Stimulated activated effector memory CD8-positive, alpha-beta T cell treated with anti-CD3 and anti-CD28 coated beads, Interleukin-12 subunit alpha, Interleukin-12 subunit beta, amount 100 ng/mL, for 72 hours (primary cell): ENCODE measurements around the gene OR2J1.
"Not testable (repeated sequence)": the region's sequence is repeated elsewhere in the genome, so short reads cannot be mapped to it uniquely, and the experiment has no call there.

Experiments
- ATAC-seq: fragments of 150-1000 bp; cut with Tn5 transposase; 2 replicates; pipeline ENCODE4 v1.10.0; 2021
- DNase-seq, 2 donors: peaks; one replicate each; pipeline ENCODE4 v3.0.0; 2021 to 2022; ENCODE audit warnings: low spot score in 2 of 2
- H3K27ac Mint-ChIP-seq: one replicate; pipeline ENCODE4 v1.8.0; 2022; ENCODE audit warnings: mild to moderate bottlenecking, mixed read lengths
- H3K36me3 Mint-ChIP-seq: one replicate; pipeline ENCODE4 v1.8.0; 2022; ENCODE audit warnings: mild to moderate bottlenecking, mixed read lengths
- H3K4me1 Mint-ChIP-seq: one replicate; pipeline ENCODE4 v1.8.0; 2022; ENCODE audit warnings: mixed read lengths
- H3K4me3 Mint-ChIP-seq: one replicate; pipeline ENCODE4 v1.8.0; 2022; ENCODE audit warnings: mild to moderate bottlenecking, mixed read lengths
- H3K9me3 Mint-ChIP-seq: one replicate; pipeline ENCODE4 v1.8.0; 2022; ENCODE audit warnings: mixed read lengths

Gene OR2J1

DNA sequence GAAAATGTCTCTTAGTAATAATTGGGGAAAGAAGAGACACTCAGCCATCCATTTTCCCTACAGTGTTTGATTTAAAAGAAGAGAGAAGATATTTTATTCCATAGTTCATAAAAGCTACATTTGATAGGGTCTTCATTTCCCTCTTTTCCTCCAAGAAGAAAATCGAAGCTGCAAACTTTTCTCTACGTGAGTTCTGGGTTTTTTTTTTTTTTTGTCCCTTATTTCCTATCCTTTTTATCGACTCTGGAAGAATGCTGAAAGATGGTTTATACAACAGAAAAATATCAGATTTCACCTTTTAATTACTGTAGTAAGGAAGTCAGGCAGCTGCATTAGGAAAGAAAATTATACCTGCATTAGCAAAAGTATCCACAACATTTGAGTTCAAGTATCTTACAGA is at the start of gene OR2J1:
Gene OR2J1 (plus strand): TSS at position 301 of the 400 bp plus-strand sequence. CDS start 1,453 bp downstream, outside the sequence.
- no peak for DNase-seq
- Mint-ChIP-seq H3K9me3 (no peaks in the 10 kb centered on the region), H3K27ac (no peak within 1 kb of the TSS), H3K4me1 (no peaks in the 10 kb centered on the region), H3K36me3 (no peaks in the 10 kb centered on the region), H3K4me3 (no peak within 1 kb of the TSS)
- ATAC-seq: no peak

DNA sequence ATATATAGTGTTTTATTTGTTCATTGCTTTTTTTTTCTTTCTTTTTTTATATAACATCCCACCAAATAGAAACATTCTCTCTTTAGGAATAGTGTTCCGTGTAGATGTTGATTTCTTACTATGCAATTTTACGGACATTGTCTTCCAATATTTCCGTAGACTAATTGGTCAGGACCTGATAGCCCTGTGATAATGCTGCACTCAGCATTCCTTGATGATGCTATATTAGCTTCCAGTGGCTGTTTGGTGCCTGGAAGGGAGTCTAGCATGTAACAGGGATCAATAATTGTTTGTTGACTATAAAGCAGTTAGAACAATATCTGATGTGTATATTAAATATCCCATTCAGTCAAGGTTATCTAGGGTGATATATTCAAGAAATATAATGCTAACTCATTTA is 47.6 kb upstream of the OR2J1 start:
- DNase-seq: no peak
- Mint-ChIP-seq H3K4me1 (no peaks in the 10 kb centered on the region), H3K27ac (no peak overlapping the region), H3K9me3 (no peaks in the 10 kb centered on the region), H3K36me3 (no peaks in the 10 kb centered on the region), H3K4me3 (no peak overlapping the region)
- ATAC-seq: no peak

DNA sequence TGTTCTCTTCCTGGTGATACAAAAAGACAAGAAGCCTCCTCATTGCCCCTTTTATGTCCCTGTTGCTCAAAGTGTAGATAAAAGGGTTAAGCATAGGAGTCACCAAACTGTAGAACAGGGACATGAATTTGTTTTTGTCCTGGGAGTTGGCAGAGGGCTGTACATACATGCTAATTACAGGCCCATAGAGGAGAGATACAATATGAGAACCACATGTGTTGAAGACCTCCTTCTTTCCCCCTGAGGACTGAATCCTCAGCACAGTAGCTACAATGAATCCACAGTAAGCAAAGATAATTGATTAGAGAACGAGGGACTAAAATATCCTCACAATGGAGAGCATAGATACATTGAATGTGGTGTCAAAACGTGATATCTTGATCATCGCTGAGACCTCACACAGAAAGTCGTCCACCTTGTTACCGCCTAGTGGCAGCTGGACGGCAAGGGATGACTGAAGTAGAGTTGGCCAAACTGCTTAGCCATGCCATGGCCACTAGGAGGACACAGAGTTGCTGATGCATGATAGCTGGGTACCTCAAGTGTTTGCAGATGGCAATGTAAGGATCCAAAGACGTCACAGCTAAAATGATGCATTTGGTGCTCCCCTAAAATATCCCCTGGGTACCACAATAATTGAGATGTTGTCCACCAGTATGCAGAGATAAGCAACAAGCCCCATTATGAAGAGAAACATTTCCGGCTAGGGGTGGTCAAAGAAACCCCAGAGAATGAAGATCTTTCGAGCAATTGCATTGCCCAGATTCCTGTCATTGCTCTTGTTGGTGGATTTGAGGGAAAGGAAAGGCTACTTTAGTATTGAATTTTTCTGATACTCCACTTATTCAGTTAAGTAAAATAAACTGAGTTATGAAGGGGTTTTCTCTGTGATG is 27.2 kb upstream of the OR2J1 start:
- DNase-seq (no peak), ATAC-seq (peak; percentile 51)
- Mint-ChIP-seq H3K9me3 (no peaks in the 10 kb centered on the region), H3K4me1 (no peaks in the 10 kb centered on the region), H3K27ac (no peak overlapping the region), H3K4me3 (no peak overlapping the region), H3K36me3 (no peaks in the 10 kb centered on the region)

DNA sequence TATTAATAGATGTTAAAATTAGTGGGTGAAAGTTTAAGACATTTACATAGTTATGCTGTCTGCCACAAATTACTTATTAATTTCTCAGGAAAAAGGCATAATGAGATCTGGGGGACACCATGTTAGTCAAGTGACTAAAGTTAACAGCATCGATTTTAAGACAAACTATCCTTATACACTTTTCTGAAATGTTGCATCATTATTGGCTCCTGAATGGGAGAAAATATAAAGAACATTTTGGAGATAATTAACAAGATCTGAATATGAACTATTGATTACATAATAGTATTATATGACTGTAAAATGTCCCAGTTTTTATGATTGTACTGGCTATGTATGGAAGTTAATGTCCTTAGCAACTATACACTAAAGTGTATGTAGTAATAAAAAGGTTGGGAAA is 20.1 kb upstream of the OR2J1 start:
- Mint-ChIP-seq H3K36me3 (no peaks in the 10 kb centered on the region), H3K4me1 (no peaks in the 10 kb centered on the region), H3K9me3 (no peaks in the 10 kb centered on the region), H3K27ac (no peak overlapping the region), H3K4me3 (no peak overlapping the region)
- no peak for DNase-seq
- ATAC-seq: no peak

DNA sequence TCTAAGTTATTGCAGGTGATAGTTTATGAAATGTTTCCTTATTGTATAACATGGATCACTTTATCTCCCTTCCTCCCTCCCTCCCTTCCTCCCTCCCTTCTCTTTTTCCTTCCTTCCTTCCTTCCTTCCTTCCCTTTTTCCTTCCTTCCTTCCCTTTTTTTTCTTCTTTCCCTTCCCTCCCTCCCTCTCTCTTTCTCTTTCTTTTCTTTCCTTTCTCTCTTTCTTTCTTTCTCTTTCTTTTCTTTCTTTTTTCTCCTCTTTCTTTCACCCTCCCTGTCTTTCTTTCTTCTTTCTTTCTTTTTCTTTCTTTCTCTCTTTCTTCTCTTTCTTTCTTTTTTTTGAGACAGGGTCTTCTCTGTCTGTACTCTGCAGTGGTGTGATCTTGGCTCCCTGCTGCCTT is 18.0 kb upstream of the OR2J1 start:
- H3K9me3 Mint-ChIP-seq: no peaks in the 10 kb centered on the region
- H3K4me3 Mint-ChIP-seq: no peak overlapping the region
- no peaks in the 10 kb centered on the region for H3K4me1 Mint-ChIP-seq
- H3K36me3 Mint-ChIP-seq: no peaks in the 10 kb centered on the region
- no peak overlapping the region for H3K27ac Mint-ChIP-seq
- ATAC-seq (no peak), DNase-seq (no peak)

DNA sequence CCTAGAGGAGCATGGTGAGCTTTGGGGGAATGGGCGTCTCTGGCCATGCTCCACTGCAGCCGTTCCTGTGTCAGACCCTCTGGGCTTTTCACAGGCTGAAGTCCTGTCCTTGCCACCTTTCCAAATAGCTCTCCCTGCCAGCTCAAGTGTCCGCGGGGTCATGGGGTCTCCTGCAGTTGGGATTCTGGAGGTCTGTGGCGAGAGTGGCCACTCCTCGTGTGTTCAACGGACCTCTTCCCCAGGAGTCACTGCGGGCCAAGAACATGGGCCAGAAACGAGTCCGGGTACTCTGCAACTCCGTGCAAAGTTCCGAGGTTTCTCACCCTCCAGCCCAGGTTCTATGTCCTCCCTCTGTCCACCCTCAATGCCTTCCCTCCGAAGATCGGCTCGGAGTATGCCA is 16.8 kb upstream of the OR2J1 start:
- no peak overlapping the region for H3K4me3 Mint-ChIP-seq
- no peaks in the 10 kb centered on the region for H3K4me1 Mint-ChIP-seq
- ATAC-seq: no peak
- no peaks in the 10 kb centered on the region for H3K9me3 Mint-ChIP-seq
- no peaks in the 10 kb centered on the region for H3K36me3 Mint-ChIP-seq
- H3K27ac Mint-ChIP-seq: no peak overlapping the region
- no peak for DNase-seq

DNA sequence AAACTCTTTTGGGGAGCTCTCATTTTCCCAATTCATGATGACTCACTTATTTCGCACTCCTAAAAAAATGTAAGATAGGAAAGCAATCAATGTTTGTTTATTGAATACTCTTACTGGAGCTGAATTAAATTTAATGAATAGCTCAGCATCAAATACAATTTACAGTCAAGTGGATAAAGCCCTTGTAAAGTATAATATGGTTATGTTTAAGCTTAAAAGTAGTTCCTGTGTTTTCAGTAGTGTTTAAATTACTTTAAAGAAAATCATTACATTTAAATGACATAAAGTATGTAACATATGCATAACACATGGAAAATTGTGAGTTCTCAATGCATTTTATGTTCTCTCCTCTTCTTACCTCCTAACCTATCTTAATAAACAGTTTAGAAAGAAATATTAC is 12.1 kb upstream of the OR2J1 start, which contains the start of gene OR2B3:
Gene OR2B3 (minus strand): TSS at position 101 of the 400 bp plus-strand sequence. CDS start 65 bp downstream, at position 36.
- no peaks in the 10 kb centered on the region for H3K4me1 Mint-ChIP-seq
- no peak for DNase-seq
- no peak within 1 kb of the TSS for H3K27ac Mint-ChIP-seq
- H3K4me3 Mint-ChIP-seq: no peak within 1 kb of the TSS
- H3K36me3 Mint-ChIP-seq: no peaks in the 10 kb centered on the region
- no peak for ATAC-seq
- H3K9me3 Mint-ChIP-seq: no peaks in the 10 kb centered on the region

DNA sequence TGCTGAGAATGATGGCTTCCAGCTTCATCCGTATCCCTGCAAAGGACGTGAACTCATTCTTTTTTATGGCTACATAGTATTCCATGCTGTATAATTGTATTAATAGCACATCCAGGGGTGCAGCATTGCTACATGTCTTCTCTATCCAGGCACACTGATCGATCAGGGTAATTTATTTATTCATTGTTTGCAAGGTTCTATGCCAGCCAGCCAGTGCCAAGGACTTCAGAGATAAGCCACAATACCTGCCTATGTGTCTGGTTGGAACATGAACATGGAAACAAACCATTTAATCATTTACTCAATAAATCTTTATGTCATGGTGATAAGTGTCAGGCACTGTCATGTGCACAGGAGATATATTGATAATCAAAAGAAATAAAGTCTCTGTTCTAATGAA is 6.3 kb upstream of the OR2J1 start:
- no peaks in the 10 kb centered on the region for H3K4me1 Mint-ChIP-seq
- H3K9me3 Mint-ChIP-seq: no peaks in the 10 kb centered on the region
- DNase-seq (no peak), ATAC-seq (no peak)
- no peaks in the 10 kb centered on the region for H3K36me3 Mint-ChIP-seq
- H3K27ac Mint-ChIP-seq: no peak overlapping the region
- no peak overlapping the region for H3K4me3 Mint-ChIP-seq

DNA sequence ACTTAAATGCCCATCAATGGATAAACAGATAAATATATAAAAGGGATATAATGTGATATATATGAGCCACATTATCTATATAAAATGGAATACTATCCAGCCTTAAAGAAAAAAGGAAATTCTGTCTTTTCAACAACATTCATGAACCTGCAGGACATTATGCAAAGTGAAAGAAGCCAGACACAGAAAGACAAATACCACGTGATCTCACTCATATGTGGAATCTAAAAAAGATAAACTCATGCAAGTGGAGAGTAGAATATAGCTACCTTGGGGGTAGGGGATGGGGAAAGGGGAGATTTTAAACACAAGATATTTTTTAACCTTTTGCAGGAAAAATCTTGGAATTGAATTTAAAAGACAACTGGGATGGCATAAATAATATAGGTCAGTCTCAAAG is 1.5 kb upstream of the OR2J1 start:
- no peaks in the 10 kb centered on the region for H3K4me1 Mint-ChIP-seq
- no peaks in the 10 kb centered on the region for H3K36me3 Mint-ChIP-seq
- H3K4me3 Mint-ChIP-seq: no peak overlapping the region

DNA sequence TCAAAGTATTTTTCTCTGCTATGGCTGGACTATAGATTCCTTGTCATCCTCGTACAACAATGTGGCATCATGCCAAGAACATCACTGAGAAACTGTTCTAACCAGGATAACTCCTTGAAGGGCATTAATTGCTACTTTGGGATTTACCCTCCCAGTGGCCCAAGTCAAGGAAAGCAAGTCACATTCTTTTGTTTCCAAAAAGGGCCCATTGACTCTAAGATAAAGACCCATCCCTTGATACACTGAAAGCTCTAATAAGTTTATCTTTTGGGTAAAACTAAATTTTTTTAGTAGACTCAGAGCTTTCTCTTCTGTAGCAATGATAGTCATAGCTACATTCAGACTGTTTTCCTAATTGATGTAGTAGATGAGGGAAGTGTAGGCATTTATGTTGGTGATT is 8.5 kb downstream of the OR2J1 start, which contains the start of gene OR2J3:
Gene OR2J3 (plus strand): TSS at position 301 of the 400 bp plus-strand sequence. CDS start 3,833 bp downstream, outside the sequence.
- H3K4me1 Mint-ChIP-seq: no peaks in the 10 kb centered on the region

More for the DNA sequence above, 1.5 kb upstream of the OR2J1 start:
- ATAC-seq (no peak), DNase-seq (no peak)
- H3K9me3 Mint-ChIP-seq: no peaks in the 10 kb centered on the region
- H3K27ac Mint-ChIP-seq: no peak overlapping the region

DNA sequence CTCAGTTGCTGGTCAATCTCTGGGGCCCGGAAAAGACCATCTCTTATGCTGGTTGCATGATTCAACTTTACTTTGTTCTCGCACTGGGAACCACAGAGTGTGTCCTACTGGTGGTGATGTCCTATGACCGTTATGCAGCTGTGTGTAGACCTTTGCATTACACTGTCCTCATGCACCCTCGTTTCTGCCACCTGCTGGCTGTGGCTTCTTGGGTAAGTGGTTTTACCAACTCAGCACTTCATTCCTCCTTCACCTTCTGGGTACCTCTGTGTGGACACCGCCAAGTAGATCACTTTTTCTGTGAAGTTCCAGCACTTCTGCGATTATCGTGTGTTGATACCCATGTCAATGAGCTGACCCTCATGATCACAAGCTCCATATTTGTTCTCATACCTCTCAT is 12.8 kb downstream of the OR2J1 start:
- no peak for DNase-seq
- ATAC-seq: peak; percentile 19
- H3K4me3 Mint-ChIP-seq: no peak overlapping the region
- no peaks in the 10 kb centered on the region for H3K4me1 Mint-ChIP-seq
- no peaks in the 10 kb centered on the region for H3K36me3 Mint-ChIP-seq
- no peaks in the 10 kb centered on the region for H3K9me3 Mint-ChIP-seq
- no peak overlapping the region for H3K27ac Mint-ChIP-seq

More for the DNA sequence above, 8.5 kb downstream of the OR2J1 start, which contains the start of gene OR2J3:
- ATAC-seq: no peak
- H3K36me3 Mint-ChIP-seq: no peaks in the 10 kb centered on the region
- DNase-seq: no peak
- H3K27ac Mint-ChIP-seq: no peak within 1 kb of the TSS
- H3K9me3 Mint-ChIP-seq: no peaks in the 10 kb centered on the region
- H3K4me3 Mint-ChIP-seq: no peak within 1 kb of the TSS

DNA sequence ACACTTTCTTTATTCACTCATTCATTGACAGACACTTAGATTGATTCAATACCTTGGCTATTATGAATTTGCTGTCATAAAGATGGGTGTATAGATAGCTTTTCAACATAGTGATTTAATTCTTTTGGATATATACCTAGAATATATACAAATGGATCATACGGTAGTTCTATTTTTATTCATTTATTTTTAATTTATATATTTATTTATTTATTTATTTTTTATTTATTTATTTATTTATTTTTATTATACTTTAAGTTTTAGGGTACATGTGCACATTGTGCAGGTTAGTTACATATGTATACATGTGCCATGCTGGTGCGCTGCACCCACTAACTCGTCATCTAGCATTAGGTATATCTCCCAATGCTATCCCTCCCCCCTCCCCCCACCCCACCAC is 15.7 kb downstream of the OR2J1 start:
- not testable (repeated sequence) for H3K36me3 Mint-ChIP-seq, H3K4me1 Mint-ChIP-seq, H3K9me3 Mint-ChIP-seq, H3K4me3 Mint-ChIP-seq, ATAC-seq, DNase-seq, H3K27ac Mint-ChIP-seq

DNA sequence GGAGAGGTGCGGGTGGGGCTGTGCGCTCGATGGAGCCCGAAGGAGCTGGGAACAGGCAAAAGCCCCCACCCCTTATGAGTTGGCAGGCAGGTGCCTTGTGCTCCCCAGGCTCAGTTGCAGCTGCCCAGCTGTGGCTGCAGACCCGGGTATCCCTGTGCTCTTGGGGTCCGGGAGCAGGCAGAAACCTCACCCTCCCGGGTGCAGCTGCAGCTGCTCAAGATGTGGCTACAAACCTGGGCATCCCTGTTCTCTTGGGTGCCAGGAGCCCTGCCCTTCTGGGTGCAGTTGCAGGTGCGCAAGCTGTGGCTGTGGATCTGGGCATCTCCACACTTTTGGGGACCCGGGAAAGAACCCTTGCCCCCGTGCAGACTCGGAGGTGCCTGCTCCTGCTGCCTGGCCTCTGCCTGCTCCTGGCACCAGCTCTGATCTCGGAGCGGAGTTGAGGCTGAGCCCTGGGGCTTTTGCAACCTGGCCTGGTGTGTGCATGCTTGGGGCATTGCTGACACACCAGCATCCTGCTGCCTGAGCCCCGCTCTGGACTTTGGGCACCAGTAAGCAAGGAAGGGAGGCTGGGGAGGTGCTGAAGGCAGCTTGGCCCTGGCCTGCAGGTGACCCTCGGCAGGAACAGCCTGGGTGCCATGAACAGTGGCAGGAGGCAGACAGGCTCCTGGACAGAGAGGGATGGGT is 30.2 kb downstream of the OR2J1 start:
- Mint-ChIP-seq H3K4me1 (no peaks in the 10 kb centered on the region), H3K36me3 (no peaks in the 10 kb centered on the region), H3K27ac (no peak overlapping the region), H3K9me3 (no peaks in the 10 kb centered on the region), H3K4me3 (no peak overlapping the region)
- no peak for DNase-seq
- peak; percentile 28 for ATAC-seq

DNA sequence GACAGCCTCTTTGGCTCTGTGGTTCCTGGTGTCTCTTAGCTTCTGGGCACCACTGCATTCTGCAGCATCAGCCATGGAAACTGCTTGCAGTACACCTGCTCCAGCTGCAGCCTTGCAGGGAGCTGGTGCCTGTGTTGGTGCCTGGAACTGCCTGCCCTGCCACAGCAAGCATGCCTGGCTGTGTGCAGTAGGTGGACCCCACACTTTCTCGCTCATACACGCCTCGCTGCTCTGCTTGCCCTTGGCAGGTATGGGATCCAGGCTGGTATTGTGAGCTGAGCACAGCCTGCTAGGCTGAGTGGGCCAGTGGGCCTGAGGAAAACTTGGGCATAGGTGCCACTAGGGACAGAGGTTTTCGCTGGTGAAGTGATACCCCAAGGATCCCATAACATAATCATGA is 31.4 kb downstream of the OR2J1 start:
- H3K4me3 Mint-ChIP-seq: no peak overlapping the region
- H3K27ac Mint-ChIP-seq: no peak overlapping the region
- no peaks in the 10 kb centered on the region for H3K9me3 Mint-ChIP-seq
- no peaks in the 10 kb centered on the region for H3K4me1 Mint-ChIP-seq
- peak; percentile 31 for ATAC-seq
- no peaks in the 10 kb centered on the region for H3K36me3 Mint-ChIP-seq
- no peak for DNase-seq

DNA sequence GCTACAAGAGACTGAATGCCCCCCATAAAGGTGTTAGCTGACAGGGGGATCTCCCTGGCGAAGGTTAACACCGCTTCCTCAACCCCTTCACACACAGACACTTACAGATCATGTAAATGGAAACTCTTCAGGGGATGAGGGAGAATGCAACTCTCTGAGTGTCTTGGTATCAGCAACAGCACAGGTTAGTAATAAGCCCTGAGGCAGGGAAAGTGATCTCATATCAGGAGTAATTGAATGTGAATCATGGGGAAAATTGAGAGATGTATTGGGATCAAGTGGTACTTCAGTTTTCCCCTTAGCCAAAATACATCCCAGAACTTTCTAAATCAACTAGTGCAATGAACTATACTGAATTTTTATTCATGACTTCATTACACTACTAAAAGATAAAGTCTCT is 32.4 kb downstream of the OR2J1 start:
- Mint-ChIP-seq H3K36me3 (no peaks in the 10 kb centered on the region), H3K27ac (no peak overlapping the region), H3K9me3 (no peaks in the 10 kb centered on the region), H3K4me1 (no peaks in the 10 kb centered on the region), H3K4me3 (no peak overlapping the region)
- DNase-seq (no peak), ATAC-seq (no peak)

DNA sequence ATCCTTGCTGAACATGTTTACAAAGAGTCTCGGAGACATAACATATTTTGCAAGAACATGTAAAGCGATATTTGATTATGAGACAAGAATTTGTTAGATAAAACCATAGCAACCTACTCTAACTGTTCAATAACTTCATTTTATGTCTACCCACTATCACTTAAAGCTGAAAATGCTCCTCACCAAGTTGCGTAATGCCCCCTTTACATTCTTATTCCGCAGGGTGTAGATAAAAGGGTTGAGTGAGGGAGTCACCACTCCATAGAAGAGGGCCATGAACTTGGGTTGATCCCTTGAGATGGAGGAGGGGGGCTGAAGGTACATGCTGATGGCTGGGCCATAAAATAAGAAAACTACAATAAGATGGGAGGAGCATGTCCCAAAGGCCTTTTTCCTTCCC is 38.4 kb downstream of the OR2J1 start:
- Mint-ChIP-seq H3K4me1 (no peaks in the 10 kb centered on the region), H3K27ac (no peak overlapping the region), H3K36me3 (no peaks in the 10 kb centered on the region), H3K9me3 (no peaks in the 10 kb centered on the region), H3K4me3 (no peak overlapping the region)
- no peak for DNase-seq
- ATAC-seq: no peak
